H9 (cell line): Measurements from ENCODE around the gene DDA1. TPM values are rescaled to one million over a fixed set of nuclear protein-coding genes. Genes with fewer than 3 reads are reported as not detected.

ENCODE experiments used
- DNase-seq: peaks from one replicate; pipeline ENCODE4 v3.0.0-alpha.2; 2017
- H2AFZ ChIP-seq: one replicate; pipeline ENCODE4 v1.6.1; 2013; ENCODE audit warnings: mild to moderate bottlenecking, low read length, control low read depth, moderate library complexity
- H2AK5ac ChIP-seq: 2 replicates; pipeline ENCODE4 v1.6.1; 2013; ENCODE audit warnings: low read length, control low read depth, mixed read lengths; ENCODE audit not compliant: insufficient read length
- H2BK120ac ChIP-seq: one replicate; pipeline ENCODE4 v1.6.1; 2013; ENCODE audit warnings: low read depth, mild to moderate bottlenecking, low read length, control low read depth, inconsistent platforms; ENCODE audit not compliant: poor library complexity, severe bottlenecking
- H2BK12ac ChIP-seq: 2 replicates; pipeline ENCODE4 v1.6.1; 2013; ENCODE audit warnings: low read length, control low read depth, mixed read lengths, low read depth; ENCODE audit not compliant: insufficient read length
- H2BK15ac ChIP-seq: 2 replicates; pipeline ENCODE4 v1.6.1; 2013; ENCODE audit warnings: low read depth, low read length, control low read depth
- H2BK20ac ChIP-seq: one replicate; pipeline ENCODE4 v1.6.1; 2013; ENCODE audit warnings: low read depth, mild to moderate bottlenecking, low read length, control low read depth, inconsistent platforms; ENCODE audit not compliant: poor library complexity, severe bottlenecking
- H2BK5ac ChIP-seq: 2 replicates; pipeline ENCODE4 v1.6.1; 2013; ENCODE audit warnings: low read length, control low read depth, mixed read lengths; ENCODE audit not compliant: insufficient read length
- H3K14ac ChIP-seq: 2 replicates; pipeline ENCODE4 v1.6.1; 2013; ENCODE audit warnings: low read length, control low read depth; ENCODE audit not compliant: insufficient read depth
- H3K18ac ChIP-seq: 2 replicates; pipeline ENCODE4 v1.6.1; 2013; ENCODE audit warnings: low read depth, mild to moderate bottlenecking, mixed read lengths, low read length, control low read depth; ENCODE audit not compliant: insufficient read length
- H3K23ac ChIP-seq: 2 replicates; pipeline ENCODE4 v1.6.1; 2013; ENCODE audit warnings: low read length, control low read depth, mixed read lengths, low read depth; ENCODE audit not compliant: insufficient read length
- H3K23me2 ChIP-seq: 2 replicates; pipeline ENCODE4 v1.6.1; 2013; ENCODE audit warnings: low read depth, mild to moderate bottlenecking, mixed read lengths, low read length, control low read depth; ENCODE audit not compliant: insufficient read length, poor library complexity, severe bottlenecking
- H3K27ac ChIP-seq: 2 replicates; pipeline ENCODE4 v1.5.1; 2013; ENCODE audit warnings: low read length, control low read depth, mixed read lengths, low read depth; ENCODE audit not compliant: insufficient read length
- H3K27me3 ChIP-seq: 2 replicates; pipeline ENCODE4 v1.6.1; 2013; ENCODE audit warnings: low read length, control low read depth, inconsistent platforms; ENCODE audit not compliant: insufficient read depth
- H3K4ac ChIP-seq: 2 replicates; pipeline ENCODE4 v1.6.1; 2013; ENCODE audit warnings: low read depth, mild to moderate bottlenecking, control low read depth, inconsistent platforms, low read length, moderate library complexity
- H3K4me1 ChIP-seq: 2 replicates; pipeline ENCODE4 v1.6.1; 2013; ENCODE audit warnings: low read length, control low read depth, inconsistent platforms; ENCODE audit not compliant: insufficient read depth
- H3K4me2 ChIP-seq: 2 replicates; pipeline ENCODE4 v1.6.1; 2013; ENCODE audit warnings: low read length, control low read depth, mixed read lengths; ENCODE audit not compliant: insufficient read length, insufficient read depth
- H3K56ac ChIP-seq: 2 replicates; pipeline ENCODE4 v1.6.1; 2013; ENCODE audit warnings: low read depth, mild to moderate bottlenecking, mixed read lengths, low read length, control low read depth; ENCODE audit not compliant: insufficient read length
- H3K79me1 ChIP-seq: 2 replicates; pipeline ENCODE4 v1.6.1; 2013; ENCODE audit warnings: low read depth, mild to moderate bottlenecking, moderate library complexity, low read length, control low read depth, inconsistent platforms; ENCODE audit not compliant: insufficient read depth, poor library complexity, severe bottlenecking
- H3K79me2 ChIP-seq: 2 replicates; pipeline ENCODE4 v1.6.1; 2013; ENCODE audit warnings: low read length, control low read depth, inconsistent platforms; ENCODE audit not compliant: insufficient read depth
- H3K9ac ChIP-seq: 2 replicates; pipeline ENCODE4 v1.6.1; 2013; ENCODE audit warnings: low read length, control low read depth, mixed read lengths; ENCODE audit not compliant: insufficient read length; ENCODE audit errors: extremely low read depth
- H3K9me3 ChIP-seq: one replicate; pipeline ENCODE4 v1.6.1; 2013; ENCODE audit warnings: low read depth, low read length, inconsistent platforms; ENCODE audit not compliant: control insufficient read depth
- H3T11ph ChIP-seq: one replicate; pipeline ENCODE4 v1.6.1; 2013; ENCODE audit warnings: mild to moderate bottlenecking, low read length, control low read depth, inconsistent platforms
- H4K20me1 ChIP-seq: one replicate; pipeline ENCODE4 v1.6.1; 2013; ENCODE audit not compliant: control insufficient read depth, insufficient read length, insufficient read depth
- H4K5ac ChIP-seq: 2 replicates; pipeline ENCODE4 v1.6.1; 2013; ENCODE audit warnings: low read depth, mild to moderate bottlenecking, mixed read lengths, low read length, control low read depth; ENCODE audit not compliant: insufficient read length
- H4K8ac ChIP-seq: replicated peaks from 2 replicates; pipeline ENCODE4 v1.6.1; 2013; ENCODE audit warnings: low read length, control low read depth, mixed read lengths, low read depth; ENCODE audit not compliant: insufficient read length
- H4K91ac ChIP-seq: 2 replicates; pipeline ENCODE4 v1.6.1; 2013; ENCODE audit warnings: low read depth, mild to moderate bottlenecking, moderate library complexity, mixed read lengths, low read length, control low read depth; ENCODE audit not compliant: insufficient read length
- H3K27ac Mint-ChIP-seq, 3 experiments: 2 replicates in 2 of 3; 3 replicates in 1 of 3; pipeline ENCODE4 v1.8.0; 2020 to 2021; ENCODE audit warnings: mixed read lengths in 3 of 3, mild to moderate bottlenecking in 1 of 3, moderate library complexity in 1 of 3
- H3K27me3 Mint-ChIP-seq: 2 replicates; pipeline ENCODE4 v1.8.0; 2021; ENCODE audit warnings: low read depth, mild to moderate bottlenecking, moderate library complexity, mixed read lengths
- H3K36me3 Mint-ChIP-seq, 3 experiments: 2 replicates in 2 of 3; 3 replicates in 1 of 3; pipeline ENCODE4 v1.8.0; 2020 to 2021; ENCODE audit warnings: low read depth in 3 of 3, mixed read lengths in 3 of 3; ENCODE audit not compliant: insufficient read depth in 1 of 3
- H3K4me1 Mint-ChIP-seq, 2 experiments: 2 replicates each; pipeline ENCODE4 v1.8.0; 2020; ENCODE audit warnings: mixed read lengths in 2 of 2
- H3K4me3 Mint-ChIP-seq, 2 experiments: 2 replicates in 1 of 2; 3 replicates in 1 of 2; pipeline ENCODE4 v1.8.0; 2020 to 2021; ENCODE audit warnings: mild to moderate bottlenecking in 2 of 2, mixed read lengths in 2 of 2, moderate library complexity in 1 of 2
- H3K9me3 Mint-ChIP-seq, 2 experiments: 2 replicates in 1 of 2; 3 replicates in 1 of 2; pipeline ENCODE4 v1.8.0; 2020; ENCODE audit warnings: mild to moderate bottlenecking in 2 of 2, mixed read lengths in 2 of 2, moderate library complexity in 1 of 2
- CTCF ChIP-seq: fragments of 200-600 bp; sonication (generic); conservative IDR thresholded peaks from 3 replicates; pipeline ENCODE4 v1.8.0; 2021; ENCODE audit warnings: antibody characterized with exemption, mild to moderate bottlenecking
- WGBS: extraction: QIAGEN DNeasy Blood & Tissue Kit; methylation state at CpG from one replicate; pipeline ENCODE4 v1.1.7; 2013; ENCODE audit warnings: missing lambda C conversion rate, low lambda C conversion rate, mixed read lengths; ENCODE audit not compliant: insufficient read length; ENCODE audit errors: extremely low coverage; 5-methylcytosine and 5-hydroxymethylcytosine counted together
- total RNA-seq: library from RNA; stranded (reverse); gene quantifications from 2 replicates; pipeline ENCODE4 v1.2.1, GENCODE V29; 2021

The DDA1 gene
- total RNA-seq, 1 experiment from 2014 or later = 45.7 TPM

GRCh38 chr19:17318966-17319365 lies 9.6 kb downstream of the DDA1 start:
- Histone ChIP-seq H2BK20ac (no peak overlapping the region), H3K79me1 (no peaks in the 10 kb centered on the region), H2AK5ac (no peak overlapping the region), H3K23me2 (no peaks in the 10 kb centered on the region), H3K4ac (no peak overlapping the region), H3K14ac (no peak overlapping the region), H3T11ph (no peak overlapping the region), H3K4me2 (no peak overlapping the region), H3K18ac (no peak overlapping the region), H2BK5ac (no peak overlapping the region), H3K9ac (no peak overlapping the region), H2BK12ac (no peak overlapping the region), H2BK120ac (no peak overlapping the region), H2BK15ac (no peak overlapping the region), H3K27me3 (no peaks in the 10 kb centered on the region), H3K79me2 (no peaks in the 10 kb centered on the region), H3K4me1 (no peaks in the 10 kb centered on the region), H2AFZ (no peak overlapping the region), H4K8ac (no peak overlapping the region), H3K27ac (no peak overlapping the region), H4K20me1 (no peaks in the 10 kb centered on the region), H3K23ac (no peak overlapping the region), H3K9me3 (no peaks in the 10 kb centered on the region), H3K56ac (no peak overlapping the region), H4K91ac (no peak overlapping the region), H4K5ac (no peak overlapping the region)
- no peak overlapping the region for H3K4me3 Mint-ChIP-seq
- peaks cover 22 to 57% (median 41%) of the 10 kb centered on the region in 3 experiments; a peak in 6 of 7 replicates for H3K36me3 Mint-ChIP-seq
- DNase-seq = no peak
- TF ChIP-seq CTCF = no peak
- H3K27me3 Mint-ChIP-seq = peaks cover 2% of the 10 kb centered on the region; the same call in 1 of the 2 replicates
- WGBS = no CpG with 5 or more reads among the region's 6 CpGs
- no peaks in the 10 kb centered on the region for H3K9me3 Mint-ChIP-seq
- H3K4me1 Mint-ChIP-seq = peaks cover 3% of the 10 kb centered on the region in 2 experiments; a peak in 2 of 4 replicates
- no peak overlapping the region for H3K27ac Mint-ChIP-seq
